H1 (cell line): ENCODE measurements around the gene STAMBP. TPM values are rescaled to one million over a fixed set of nuclear protein-coding genes. Genes with fewer than 3 reads are reported as not detected.

Experiments used
- CTCF ChIA-PET: fragments of 300-600 bp; sonication (Branson Sonifier 250); formaldehyde crosslinking; loops from one replicate; lab custom pipeline; 2021; ENCODE audit not compliant: partially characterized antibody; lab: Charles Lee
- POLR2A ChIA-PET: fragments of 300-600 bp; sonication (Branson Sonifier 250); formaldehyde crosslinking; loops from one replicate; lab custom pipeline; 2021; ENCODE audit warnings: inconsistent platforms; ENCODE audit not compliant: partially characterized antibody; lab: Charles Lee
- DNase-seq, 2 experiments: peaks; one replicate each; pipeline versions ENCODE4 v3.0.0 to v3.0.0-alpha.2; 2010 to 2022; ENCODE audit warnings: low spot score in 2 of 2, low read depth in 1 of 2, mixed read lengths in 1 of 2
- FAIRE-seq: peaks from 2 replicates; lab custom pipeline; 2011; peaks lifted over from hg19 to GRCh38; lab: Jason Lieb, UNC
- H2AFZ ChIP-seq: 2 replicates; pipeline ENCODE4 v1.8.1; 2012; ENCODE audit warnings: low read length, inconsistent platforms
- H2AK5ac ChIP-seq: 2 replicates; pipeline ENCODE4 v1.6.1; 2013; ENCODE audit warnings: low read depth, low read length
- H2BK120ac ChIP-seq: replicated peaks from 2 replicates; pipeline ENCODE3; 2013; ENCODE audit warnings: low read depth, low read length, inconsistent platforms
- H2BK12ac ChIP-seq: 2 replicates; pipeline ENCODE4 v1.6.1; 2013; ENCODE audit warnings: low read depth, low read length
- H2BK15ac ChIP-seq: 2 replicates; pipeline ENCODE4 v1.6.1; 2013; ENCODE audit warnings: low read length
- H2BK20ac ChIP-seq: 2 replicates; pipeline ENCODE4 v1.6.1; 2013; ENCODE audit warnings: low read length
- H2BK5ac ChIP-seq: 2 replicates; pipeline ENCODE4 v1.6.1; 2013; ENCODE audit warnings: low read depth, low read length
- H3K14ac ChIP-seq: 2 replicates; pipeline ENCODE4 v1.6.1; 2013; ENCODE audit warnings: inconsistent platforms; ENCODE audit not compliant: insufficient read length
- H3K18ac ChIP-seq: 2 replicates; pipeline ENCODE4 v1.6.1; 2013; ENCODE audit warnings: low read length; ENCODE audit errors: extremely low read depth
- H3K23ac ChIP-seq: 2 replicates; pipeline ENCODE4 v1.6.1; 2013; ENCODE audit warnings: inconsistent platforms; ENCODE audit not compliant: insufficient read length
- H3K23me2 ChIP-seq: 2 replicates; pipeline ENCODE4 v1.6.1; 2013; ENCODE audit warnings: low read depth, low read length
- H3K27ac ChIP-seq: 2 replicates; pipeline ENCODE4 v1.6.1; 2011; ENCODE audit warnings: low read depth, low read length, inconsistent platforms
- H3K27me3 ChIP-seq, 4 experiments: replicated peaks in 1 of 4; 1 replicate in 1 of 4; 2 replicates in 3 of 4; pipeline versions ENCODE4 v1.6.1 to v1.8.1; 2011 to 2013; ENCODE audit warnings: low read length in 3 of 4, mild to moderate bottlenecking in 3 of 4, inconsistent platforms in 2 of 4, mixed read lengths in 2 of 4, moderate library complexity in 1 of 4; ENCODE audit not compliant: control insufficient read depth in 3 of 4, insufficient read depth in 3 of 4; ENCODE audit errors: extremely low read depth in 1 of 4
- H3K36me3 ChIP-seq, 4 experiments: 2 replicates each; pipeline versions ENCODE4 v1.6.1 to v1.8.1; 2011 to 2013; ENCODE audit warnings: mild to moderate bottlenecking in 4 of 4, low read length in 3 of 4, moderate library complexity in 2 of 4, control low read depth in 1 of 4, inconsistent platforms in 1 of 4; ENCODE audit not compliant: insufficient read depth in 4 of 4, control insufficient read depth in 2 of 4
- H3K4ac ChIP-seq: replicated peaks from 2 replicates; pipeline ENCODE3; 2013; ENCODE audit warnings: low read length, low read depth, mixed read lengths, inconsistent platforms; ENCODE audit not compliant: insufficient read length
- H3K4me1 ChIP-seq, 4 experiments: replicated peaks in 1 of 4; 1 replicate in 1 of 4; 2 replicates in 3 of 4; pipeline versions ENCODE4 v1.6.1 to v1.8.1; 2011 to 2013; ENCODE audit warnings: low read length in 3 of 4, inconsistent platforms in 2 of 4, mixed read lengths in 1 of 4; ENCODE audit not compliant: insufficient read depth in 4 of 4, control insufficient read depth in 3 of 4
- H3K4me2 ChIP-seq, 2 experiments: 2 replicates each; pipeline versions ENCODE4 v1.6.1 to v1.8.1; 2011 to 2013; ENCODE audit warnings: low read depth in 2 of 2, low read length in 2 of 2, control low read depth in 1 of 2, inconsistent platforms in 1 of 2, mild to moderate bottlenecking in 1 of 2; ENCODE audit not compliant: insufficient read depth in 1 of 2
- H3K4me3 ChIP-seq, 4 experiments: fragments of 200-600, 300-600 bp in 1 of 4; sonication (generic), shearing (Covaris generic), sonication (Bioruptor Twin) in 1 of 4; 2 replicates each; pipeline versions ENCODE4 v1.5.1 to v1.8.1; 2011 to 2016; ENCODE audit warnings: low read length in 4 of 4, low read depth in 3 of 4, control low read depth in 2 of 4, inconsistent platforms in 2 of 4, mild to moderate bottlenecking in 2 of 4, mixed read lengths in 1 of 4, moderate library complexity in 1 of 4; ENCODE audit not compliant: insufficient read depth in 2 of 4; ENCODE audit errors: extremely low read depth in 1 of 4
- H3K56ac ChIP-seq: replicated peaks from 2 replicates; pipeline ENCODE3; 2013; ENCODE audit warnings: low read depth, mild to moderate bottlenecking, mixed read lengths, low read length, inconsistent platforms; ENCODE audit not compliant: insufficient read length
- H3K79me1 ChIP-seq: 2 replicates; pipeline ENCODE4 v1.6.1; 2013; ENCODE audit warnings: low read depth, low read length, control low read depth
- H3K79me2 ChIP-seq, 2 experiments: 2 replicates each; pipeline versions ENCODE4 v1.6.1 to v1.8.1; 2012 to 2013; ENCODE audit warnings: low read length in 2 of 2, mild to moderate bottlenecking in 2 of 2, inconsistent platforms in 1 of 2; ENCODE audit not compliant: insufficient read depth in 2 of 2, control insufficient read depth in 1 of 2
- H3K9ac ChIP-seq, 4 experiments: replicated peaks in 1 of 4; 1 replicate in 1 of 4; 2 replicates in 3 of 4; pipeline versions ENCODE4 v1.6.1 to v1.8.1; 2011 to 2013; ENCODE audit warnings: low read depth in 3 of 4, low read length in 3 of 4, control low read depth in 2 of 4, mild to moderate bottlenecking in 2 of 4, moderate library complexity in 2 of 4, inconsistent platforms in 1 of 4; ENCODE audit errors: extremely low read depth in 1 of 4
- H3K9me3 ChIP-seq, 2 experiments: 2 replicates each; pipeline versions ENCODE4 v1.6.1 to v1.8.1; 2012 to 2013; ENCODE audit warnings: mild to moderate bottlenecking in 2 of 2, moderate library complexity in 2 of 2, control low read depth in 1 of 2, inconsistent platforms in 1 of 2, low read depth in 1 of 2, low read length in 1 of 2, mixed read lengths in 1 of 2; ENCODE audit not compliant: insufficient read depth in 2 of 2
- H4K20me1 ChIP-seq, 2 experiments: replicated peaks in 1 of 2; 2 replicates each; pipeline versions ENCODE3 to v1.8.1; 2011 to 2013; ENCODE audit warnings: inconsistent platforms in 2 of 2, low read length in 2 of 2, mild to moderate bottlenecking in 1 of 2; ENCODE audit not compliant: insufficient read depth in 2 of 2, control insufficient read depth in 1 of 2
- H4K5ac ChIP-seq: 2 replicates; pipeline ENCODE4 v1.6.1; 2013; ENCODE audit warnings: low read length, low read depth, mixed read lengths, inconsistent platforms; ENCODE audit not compliant: insufficient read length
- H4K8ac ChIP-seq: 2 replicates; pipeline ENCODE4 v1.8.0; 2013; ENCODE audit warnings: mild to moderate bottlenecking, moderate library complexity, low read length, inconsistent platforms; ENCODE audit not compliant: insufficient read depth; ENCODE audit errors: extremely low read depth
- H4K91ac ChIP-seq: replicated peaks from 2 replicates; pipeline ENCODE3; 2013; ENCODE audit warnings: low read length, mixed read lengths, inconsistent platforms; ENCODE audit not compliant: insufficient read length
- CBX8 ChIP-seq: fragments of 300-800, 300-1000 bp; sonication (generic); IDR thresholded peaks from 2 replicates; pipeline ENCODE4 v1.7.1; 2016; ENCODE audit warnings: low read depth, low read length, borderline replicate concordance
- CTBP2 ChIP-seq: IDR thresholded peaks from 2 replicates; pipeline ENCODE4 v1.7.0; 2011; ENCODE audit warnings: borderline replicate concordance, mild to moderate bottlenecking, moderate library complexity, mixed read lengths, low read length; ENCODE audit not compliant: insufficient read depth, insufficient read length
- EP300 ChIP-seq, 2 experiments: IDR thresholded peaks; 1 replicate in 1 of 2; 2 replicates in 1 of 2; pipeline ENCODE4 v1.6.1; 2011 to 2012; ENCODE audit warnings: low read depth in 2 of 2, low read length in 2 of 2, mild to moderate bottlenecking in 2 of 2, borderline replicate concordance in 1 of 2, inconsistent platforms in 1 of 2, moderate library complexity in 1 of 2
- JUND ChIP-seq: IDR thresholded peaks from 2 replicates; pipeline ENCODE4 v1.6.1; 2011; ENCODE audit warnings: mild to moderate bottlenecking, improper control_type of control experiment, low read length
- NANOG ChIP-seq: IDR thresholded peaks from 2 replicates; pipeline ENCODE4 v1.6.1; 2011; ENCODE audit warnings: low read length, low read depth, mild to moderate bottlenecking, inconsistent platforms; ENCODE audit not compliant: insufficient read depth, poor library complexity, severe bottlenecking
- RNF2 ChIP-seq: fragments of 200-900, 300-1000 bp; sonication (generic); IDR thresholded peaks from 2 replicates; pipeline ENCODE4 v1.7.1; 2016; ENCODE audit warnings: borderline replicate concordance, low read depth, mild to moderate bottlenecking, antibody characterized with exemption, low read length; ENCODE audit not compliant: poor library complexity, severe bottlenecking; ENCODE audit errors: missing control alignments
- WGBS, 2 experiments: shearing (Covaris generic) in 1 of 2; methylation state at CpG; one replicate each; pipeline versions ENCODE4 v1.1.6 to v1.1.7; 2013 to 2015; ENCODE audit warnings: low lambda C conversion rate in 2 of 2, mixed read lengths in 2 of 2, inconsistent platforms in 1 of 2, low coverage in 1 of 2, missing lambda C conversion rate in 1 of 2; ENCODE audit not compliant: insufficient replicate concordance in 2 of 2, insufficient coverage in 1 of 2, insufficient read length in 1 of 2; ENCODE audit errors: extremely low coverage in 1 of 2, missing lambda C conversion rate in 1 of 2; 5-methylcytosine and 5-hydroxymethylcytosine counted together
- polyA plus RNA-seq, 7 experiments: library from polyadenylated mRNA; depleted of rRNA in 3 of 7; stranded (reverse) in 5 of 7; unstranded in 2 of 7; fragments of >200 nt in 5 of 7; fragments of 200-250 nt in 2 of 7; gene quantifications; 1 replicate in 5 of 7; 2 replicates in 1 of 7; 4 replicates in 1 of 7; pipeline versions ENCODE4 v1.2.1 to v1.2.3, GENCODE V29; 2011 to 2013; ENCODE audit warnings: missing spikeins in 2 of 7, mixed read lengths in 2 of 7
- total RNA-seq: library from RNA; stranded (reverse); fragmentation: NEBNext Ultra II Directional; extraction: Animal tissue kit (Norgen Biotek cat#: 25700); gene quantifications from 2 replicates; pipeline ENCODE4 v1.2.1, GENCODE V29; 2021
- TF ChIP-seq, protein P1 (sequence below): IDR thresholded peaks from 2 replicates; pipeline ENCODE4 v1.6.1; 2012; ENCODE audit warnings: inconsistent platforms

Gene STAMBP
- total and polyA plus RNA-seq, 2 of the 8 experiments (the other 6 are each of a cell fraction or from before 2014, with no cell fraction given), result 35.8 to 49.7 TPM

GRCh38 chr2:73913414-73914054, 84.8 kb downstream of the STAMBP start:
- no peak overlapping the region for H3K9ac ChIP-seq
- no peak overlapping the region for H3K14ac ChIP-seq
- H2BK15ac ChIP-seq, result no peak overlapping the region
- H3K23me2 ChIP-seq, result no peaks in the 10 kb centered on the region
- DNase-seq (no peak), FAIRE-seq (no peak)
- CTCF ChIA-PET, result interaction anchor here (1.3 to 3.2 kb wide), 2 partner anchors 9 to 21 kb away, joined by 3 to 21 read pairs; partner anchors contain the start of gene ACTG2
- no peak overlapping the region for H3K4me2 ChIP-seq
- H4K20me1 ChIP-seq, result no peaks in the 10 kb centered on the region
- POLR2A ChIA-PET, result no interaction called here
- 93% methylated on average over 8 of the region's 8 CpGs; no CpG with 5 or more reads in 1 of the 2 experiments for WGBS, 2 experiments
- no peak overlapping the region for H4K5ac ChIP-seq
- H3K4ac ChIP-seq, result no peak overlapping the region
- no peak overlapping the region for H3K56ac ChIP-seq
- H3K4me1 ChIP-seq, result no peaks in the 10 kb centered on the region
- H3K4me3 ChIP-seq, result no peak overlapping the region
- no peak overlapping the region for H2AK5ac ChIP-seq
- H3K36me3 ChIP-seq, result no peaks in the 10 kb centered on the region
- no peaks in the 10 kb centered on the region for H3K9me3 ChIP-seq
- H2AFZ ChIP-seq, result peak overlapping the region; percentile 44; the same call in 1 of the 2 replicates
- no peak overlapping the region for H3K23ac ChIP-seq
- H2BK12ac ChIP-seq, result no peak overlapping the region
- no peaks in the 10 kb centered on the region for H3K79me2 ChIP-seq
- H4K91ac ChIP-seq, result no peak overlapping the region
- no peak overlapping the region for H2BK20ac ChIP-seq
- no peak overlapping the region for H3K18ac ChIP-seq
- H3K27ac ChIP-seq, result no peak overlapping the region
- no peaks in the 10 kb centered on the region for H3K79me1 ChIP-seq
- no peak overlapping the region for H2BK5ac ChIP-seq
- H2BK120ac ChIP-seq, result no peak overlapping the region
- H4K8ac ChIP-seq, result no peak overlapping the region
- H3K27me3 ChIP-seq, result no peaks in the 10 kb centered on the region
- TF ChIP-seq JUND (no peak), CBX8 (no peak), EP300 (IDR thresholded peaks at IDR 0.05; ENCODE audit: borderline replicate concordance in 1 of 2, low read depth in 2 of 2, low read length in 2 of 2) (no peak), RNF2 (no peak), CTBP2 (no peak), NANOG (no peak)
- TF ChIP-seq, protein P1, sequence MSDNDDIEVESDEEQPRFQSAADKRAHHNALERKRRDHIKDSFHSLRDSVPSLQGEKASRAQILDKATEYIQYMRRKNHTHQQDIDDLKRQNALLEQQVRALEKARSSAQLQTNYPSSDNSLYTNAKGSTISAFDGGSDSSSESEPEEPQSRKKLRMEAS, result no peak
